Activated gamma-delta T cell (primary cell): ENCODE measurements around the gene SESTD1.

Experiments
- DNase-seq: peaks from one replicate; lab custom pipeline; 2025; lab: John Stamatoyannopoulos, UW
- total RNA-seq, 2 donors: gene quantifications; one replicate each; lab custom pipeline; 2026; lab: John Stamatoyannopoulos, UW

SESTD1 gene, protein sequence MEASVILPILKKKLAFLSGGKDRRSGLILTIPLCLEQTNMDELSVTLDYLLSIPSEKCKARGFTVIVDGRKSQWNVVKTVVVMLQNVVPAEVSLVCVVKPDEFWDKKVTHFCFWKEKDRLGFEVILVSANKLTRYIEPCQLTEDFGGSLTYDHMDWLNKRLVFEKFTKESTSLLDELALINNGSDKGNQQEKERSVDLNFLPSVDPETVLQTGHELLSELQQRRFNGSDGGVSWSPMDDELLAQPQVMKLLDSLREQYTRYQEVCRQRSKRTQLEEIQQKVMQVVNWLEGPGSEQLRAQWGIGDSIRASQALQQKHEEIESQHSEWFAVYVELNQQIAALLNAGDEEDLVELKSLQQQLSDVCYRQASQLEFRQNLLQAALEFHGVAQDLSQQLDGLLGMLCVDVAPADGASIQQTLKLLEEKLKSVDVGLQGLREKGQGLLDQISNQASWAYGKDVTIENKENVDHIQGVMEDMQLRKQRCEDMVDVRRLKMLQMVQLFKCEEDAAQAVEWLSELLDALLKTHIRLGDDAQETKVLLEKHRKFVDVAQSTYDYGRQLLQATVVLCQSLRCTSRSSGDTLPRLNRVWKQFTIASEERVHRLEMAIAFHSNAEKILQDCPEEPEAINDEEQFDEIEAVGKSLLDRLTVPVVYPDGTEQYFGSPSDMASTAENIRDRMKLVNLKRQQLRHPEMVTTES
- total RNA-seq: 19.3 to 20.0 reads per million in 2 donors

DNA sequence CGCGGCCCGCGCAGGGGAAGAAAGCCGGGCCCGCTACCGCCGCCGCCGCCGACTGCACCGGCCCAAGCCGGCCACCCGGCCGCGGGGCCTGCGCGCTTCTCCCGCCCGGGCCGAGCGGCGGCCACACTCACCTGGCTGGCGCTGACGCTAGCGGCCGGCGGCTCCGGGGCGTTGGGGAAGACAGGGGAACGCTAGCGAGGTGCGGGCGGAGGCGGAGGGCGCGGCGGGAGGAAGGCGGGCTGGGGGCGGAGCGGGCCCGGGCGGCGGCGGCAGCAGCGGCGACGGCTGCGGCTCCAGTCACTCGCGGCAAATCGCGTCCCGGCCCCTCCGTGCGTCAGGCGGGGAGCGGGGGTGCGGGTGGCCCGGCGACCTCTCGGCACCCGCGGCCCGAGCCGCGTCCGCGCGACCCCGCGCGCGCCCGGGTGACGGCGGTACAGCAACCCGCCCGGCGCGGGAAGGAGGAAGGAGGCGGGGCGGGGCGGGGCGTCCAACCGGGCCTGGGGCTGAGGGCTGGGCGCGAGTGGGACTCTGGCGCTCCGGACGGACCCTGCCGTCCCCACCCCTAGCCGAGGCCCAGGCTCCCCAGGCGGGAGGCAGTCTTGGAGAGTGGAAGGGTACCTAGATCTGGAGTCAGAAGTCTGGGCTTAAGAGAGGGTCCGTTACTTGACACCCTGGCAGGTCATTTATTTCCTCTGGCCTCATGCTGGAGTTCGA is at the start of gene SESTD1:
Gene SESTD1, minus strand, starts transcription at position 465 of the 714 bp plus-strand sequence. CDS start 72,991 bp downstream, outside the sequence.
- peak; percentile 21 for DNase-seq

DNA sequence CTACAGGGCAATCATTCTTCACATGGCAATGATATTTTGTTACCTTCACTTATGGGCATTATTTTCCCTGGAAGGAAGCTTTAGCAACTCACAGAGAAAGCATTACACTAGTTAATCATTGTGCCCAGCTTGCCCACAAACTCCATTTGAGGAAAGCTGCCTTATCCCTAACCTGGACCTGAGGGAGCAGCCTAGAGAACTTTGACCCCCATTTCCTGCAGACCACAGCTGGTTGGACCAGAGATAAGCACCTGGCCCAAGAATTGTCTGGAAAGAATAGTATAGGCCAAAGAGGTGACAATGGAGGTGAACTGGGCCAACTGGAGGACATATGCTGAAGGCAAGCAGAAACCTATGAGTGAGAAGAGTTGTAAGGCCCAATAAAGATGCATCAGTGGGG is 48.4 kb upstream of the SESTD1 start:
- no peak for DNase-seq

DNA sequence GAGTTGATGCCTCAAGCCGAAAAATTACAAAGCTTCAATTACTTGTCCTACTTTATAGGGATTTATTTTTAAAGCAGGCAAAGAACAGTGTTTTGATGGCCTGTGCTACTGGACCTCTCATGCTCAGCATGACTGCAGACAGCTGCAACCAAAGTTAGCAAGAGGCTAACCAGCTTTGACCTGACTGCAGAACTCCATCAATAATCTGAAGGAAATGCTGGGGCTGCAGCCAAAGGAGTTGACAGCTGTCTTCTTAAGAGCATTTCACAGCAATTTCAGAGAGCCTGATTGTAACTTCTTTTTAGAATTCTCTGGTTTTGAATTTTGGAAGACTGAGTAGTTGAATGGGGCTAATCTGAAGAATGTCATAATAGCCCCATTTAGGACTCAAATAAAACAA is 46.5 kb upstream of the SESTD1 start:
- no peak for DNase-seq

DNA sequence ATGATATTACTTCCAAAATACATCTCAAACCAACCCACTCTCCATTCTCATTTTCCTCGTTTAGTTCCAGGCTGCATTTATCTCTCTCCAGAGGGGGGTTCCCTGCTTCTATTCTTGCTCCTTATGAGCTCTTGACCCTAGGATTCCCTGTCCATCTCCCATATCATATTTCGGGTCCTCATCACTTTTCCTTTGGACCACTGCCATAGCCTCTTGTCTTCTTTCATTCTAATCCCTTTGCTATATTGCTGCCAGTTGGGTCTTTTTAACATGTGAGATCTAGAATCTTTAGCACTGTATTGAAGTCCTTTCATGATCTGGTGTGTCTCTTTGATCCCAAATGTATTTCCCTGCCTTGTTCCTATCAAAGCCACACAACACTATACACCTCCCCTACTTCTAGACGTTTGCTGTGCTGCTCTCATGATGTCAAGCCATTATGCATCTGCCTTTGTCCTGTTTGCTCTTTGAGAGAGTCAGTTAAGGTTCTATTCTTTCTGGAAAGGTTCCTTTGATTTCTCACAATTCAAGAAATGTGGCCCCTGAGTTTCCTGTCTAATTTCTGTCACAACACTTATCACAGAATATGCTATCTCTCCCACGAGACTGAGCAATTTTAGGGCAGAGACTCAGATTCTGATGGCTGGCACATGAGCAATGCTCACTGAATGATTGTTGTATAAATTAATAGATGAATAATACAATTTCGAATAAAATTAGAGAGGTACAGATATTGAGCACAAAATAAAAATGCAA is 43.2 kb upstream of the SESTD1 start:
- DNase-seq: no peak

DNA sequence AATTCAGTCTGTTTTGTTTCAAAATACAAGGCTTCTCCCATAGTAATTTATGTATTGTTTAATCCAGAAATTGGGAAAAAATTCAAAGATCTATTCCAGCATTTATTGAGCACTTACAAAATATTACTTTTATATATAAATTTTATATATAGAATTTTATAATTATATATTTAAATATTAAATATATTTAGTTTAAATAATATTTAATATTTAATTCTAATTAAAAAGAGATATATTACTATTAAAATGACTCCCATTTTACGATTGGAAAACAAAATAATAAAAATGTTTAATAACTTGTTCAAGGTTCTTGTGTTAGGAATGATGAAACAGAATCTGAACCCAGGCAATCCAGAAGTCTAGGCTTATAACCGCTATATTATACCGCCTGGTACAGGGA is 40.5 kb upstream of the SESTD1 start:
- DNase-seq: no peak

DNA sequence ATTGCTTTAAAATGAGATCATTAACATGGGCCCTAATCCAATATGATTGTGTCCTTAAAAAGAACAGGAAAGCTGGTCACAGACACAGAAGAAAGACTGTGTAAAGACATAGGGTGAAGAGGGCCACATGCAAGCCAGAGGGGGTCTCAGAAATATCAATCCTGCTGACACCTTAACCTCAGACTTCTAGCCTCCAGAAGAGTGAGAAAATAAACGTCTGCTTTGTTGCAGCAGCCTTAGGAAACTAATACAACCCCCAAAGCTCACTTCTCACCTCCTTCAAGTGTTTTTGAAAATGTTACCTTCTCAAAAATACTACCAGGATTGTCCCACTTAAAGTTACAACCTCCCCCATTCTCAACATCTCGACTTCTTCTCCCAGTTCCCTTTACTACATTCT is 39.8 kb upstream of the SESTD1 start:
- no peak for DNase-seq

DNA sequence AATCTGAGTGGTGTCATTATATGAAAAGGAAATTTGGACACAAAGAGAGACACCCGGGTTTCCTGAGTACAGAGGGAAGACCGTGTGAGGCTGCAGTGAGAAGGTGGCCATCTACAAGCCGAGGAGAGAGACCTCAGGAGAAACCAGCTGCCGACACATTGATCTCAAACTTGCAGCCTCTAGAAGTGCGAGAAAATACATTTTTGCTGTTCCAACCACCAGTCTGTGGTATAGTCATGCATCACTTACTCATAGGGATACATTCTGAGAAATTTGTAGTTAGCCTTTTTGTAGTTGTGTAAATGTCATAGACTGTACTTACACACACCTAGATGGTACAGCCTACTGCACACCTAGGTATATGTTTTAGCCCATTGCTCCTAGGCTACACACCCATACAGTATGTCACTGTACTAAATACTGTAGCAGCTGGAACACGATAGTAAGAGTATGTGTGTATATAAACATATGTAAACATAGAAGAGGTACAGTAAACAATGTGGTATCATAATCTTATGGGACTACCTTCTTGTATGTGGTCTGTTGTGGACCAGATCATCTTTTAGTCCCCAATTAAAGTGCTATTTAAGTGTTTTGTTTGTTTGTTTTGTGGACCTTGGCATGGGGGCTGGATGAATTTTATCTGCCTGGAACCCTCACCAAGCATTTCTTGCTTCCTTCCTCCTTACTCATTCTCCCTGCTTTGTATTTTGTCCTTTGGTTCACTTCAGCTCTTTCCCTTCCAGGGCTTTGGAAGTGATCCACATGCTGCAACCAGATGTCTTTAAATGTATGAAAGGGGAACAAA is 38.3 kb upstream of the SESTD1 start:
- DNase-seq: no peak

DNA sequence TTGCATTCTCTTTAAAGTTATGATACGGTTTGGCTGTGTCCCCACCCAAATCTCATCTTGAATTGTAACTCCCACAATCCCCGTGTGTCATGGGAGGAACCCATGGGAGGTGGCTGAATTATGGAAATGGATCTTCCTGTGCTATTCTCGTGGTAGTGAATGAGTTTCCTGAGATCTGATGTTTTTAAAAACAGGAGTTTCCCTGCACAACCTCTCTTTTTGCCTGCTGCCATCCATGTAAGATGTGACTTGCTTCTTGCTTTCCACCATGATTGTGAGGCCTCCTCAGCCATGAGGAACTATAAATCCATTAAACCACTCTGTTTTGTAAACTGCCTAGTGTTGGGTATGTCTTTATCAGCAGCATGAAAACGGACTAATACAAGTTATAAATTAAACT is 37.5 kb upstream of the SESTD1 start:
- DNase-seq: no peak

DNA sequence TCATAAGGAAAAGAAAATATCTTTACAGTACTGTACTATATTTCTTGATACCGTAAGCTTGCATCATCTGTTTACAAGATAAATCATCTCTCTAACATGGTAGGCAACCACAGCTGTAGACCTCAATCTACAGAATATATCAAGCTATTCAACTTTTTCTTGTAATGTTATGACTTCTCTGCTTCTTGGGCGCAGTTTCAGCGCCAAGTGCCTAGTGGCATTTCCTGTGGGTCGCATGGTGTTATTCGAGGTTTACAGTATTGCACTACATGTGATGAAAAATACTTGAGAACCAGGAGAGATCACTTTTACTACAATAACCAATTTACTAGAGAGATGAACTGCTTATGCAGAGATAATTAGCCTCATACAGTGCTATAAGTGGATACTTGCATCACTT is 34.0 kb upstream of the SESTD1 start:
- no peak for DNase-seq

DNA sequence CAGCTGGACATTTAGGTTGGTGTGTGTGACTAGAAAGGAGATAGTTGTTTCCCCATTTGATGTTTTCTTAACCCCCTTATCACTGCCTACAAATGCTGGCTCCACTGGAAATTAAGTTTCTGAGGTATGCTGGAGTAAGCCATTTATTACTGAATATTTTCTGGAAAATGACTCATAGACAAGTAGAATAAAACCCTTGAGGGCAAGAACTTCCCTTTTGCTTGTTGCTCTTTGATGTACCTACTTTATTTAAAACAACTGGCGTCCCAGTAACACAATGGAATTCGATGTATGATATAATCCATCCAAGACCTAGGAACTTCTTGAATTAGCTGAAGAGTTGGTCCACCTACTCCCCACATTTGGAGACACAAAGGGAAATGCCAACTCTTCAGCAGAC is 33.3 kb upstream of the SESTD1 start:
- DNase-seq: no peak

DNA sequence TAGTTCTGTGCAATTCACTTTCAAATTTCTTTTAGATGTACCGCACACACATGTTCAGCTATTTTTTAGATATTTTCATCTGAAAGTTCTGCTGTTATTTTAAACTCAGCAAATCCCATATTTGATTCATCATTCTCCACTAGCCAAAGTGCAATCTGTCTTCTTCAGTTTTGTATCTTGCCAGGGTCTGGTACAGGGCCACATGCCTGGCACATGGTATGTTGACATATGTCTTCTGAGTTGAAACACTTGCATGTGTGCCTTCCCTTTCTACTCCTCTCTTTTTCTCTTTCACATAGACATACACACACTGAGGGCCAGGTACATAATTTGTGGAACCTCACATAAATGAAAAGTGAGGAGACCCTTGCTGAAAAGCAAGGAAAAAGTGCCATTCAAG is 25.7 kb upstream of the SESTD1 start:
- DNase-seq: no peak

DNA sequence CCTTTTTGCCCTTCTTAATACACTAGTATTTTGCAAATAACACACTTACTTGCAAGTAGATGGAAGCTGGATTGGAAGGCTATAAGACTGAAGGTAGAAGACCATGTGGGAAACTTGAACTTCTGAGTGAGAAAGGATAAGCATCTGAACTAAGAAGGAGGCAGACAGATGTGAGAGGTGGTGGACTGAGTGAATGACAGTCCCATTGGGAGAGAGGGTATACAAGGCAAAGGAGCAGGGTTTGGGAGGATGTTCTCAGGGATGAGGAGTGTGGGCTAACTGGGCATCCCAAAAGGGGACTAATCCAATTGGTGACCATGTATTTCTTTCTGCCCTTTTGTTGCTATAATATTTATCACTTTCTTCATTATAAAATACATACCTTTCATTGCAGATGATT is 20.4 kb upstream of the SESTD1 start:
- DNase-seq: no peak

DNA sequence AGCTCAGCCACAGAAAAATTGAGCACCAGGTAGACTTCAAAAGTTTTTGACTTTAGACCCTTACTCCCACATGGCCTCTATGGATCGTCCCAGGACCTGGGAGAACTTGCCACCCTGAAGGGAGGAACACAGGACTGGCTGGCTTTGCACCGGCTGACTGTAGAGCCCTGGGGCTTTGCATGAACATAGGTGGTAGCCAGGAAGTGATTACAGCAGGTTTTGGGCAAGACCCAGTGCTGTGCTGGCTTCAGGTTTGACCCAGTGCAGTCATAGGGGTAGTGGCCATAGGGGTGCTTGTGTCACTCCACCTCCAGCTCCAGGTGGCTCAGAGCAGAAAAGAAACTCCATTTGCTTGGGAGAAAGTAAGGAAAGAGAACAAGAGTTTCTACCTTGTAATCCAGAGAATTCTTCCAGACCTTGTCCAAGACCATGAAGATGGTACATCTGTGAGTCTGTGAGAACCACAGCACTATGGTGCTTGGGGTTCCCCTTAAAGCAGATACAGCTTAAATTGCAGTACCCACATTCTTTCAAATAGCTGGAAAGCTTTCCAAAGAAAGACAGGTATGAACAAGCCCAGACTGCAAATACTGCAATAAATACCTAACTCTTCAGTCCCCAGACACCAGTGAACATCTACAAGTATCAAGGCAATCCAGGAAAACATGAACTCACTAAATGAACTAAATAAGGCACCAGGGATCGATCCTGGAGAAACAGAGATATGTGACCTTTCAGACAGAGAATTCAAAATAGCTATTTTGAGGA is 13.0 kb upstream of the SESTD1 start:
- no peak for DNase-seq

DNA sequence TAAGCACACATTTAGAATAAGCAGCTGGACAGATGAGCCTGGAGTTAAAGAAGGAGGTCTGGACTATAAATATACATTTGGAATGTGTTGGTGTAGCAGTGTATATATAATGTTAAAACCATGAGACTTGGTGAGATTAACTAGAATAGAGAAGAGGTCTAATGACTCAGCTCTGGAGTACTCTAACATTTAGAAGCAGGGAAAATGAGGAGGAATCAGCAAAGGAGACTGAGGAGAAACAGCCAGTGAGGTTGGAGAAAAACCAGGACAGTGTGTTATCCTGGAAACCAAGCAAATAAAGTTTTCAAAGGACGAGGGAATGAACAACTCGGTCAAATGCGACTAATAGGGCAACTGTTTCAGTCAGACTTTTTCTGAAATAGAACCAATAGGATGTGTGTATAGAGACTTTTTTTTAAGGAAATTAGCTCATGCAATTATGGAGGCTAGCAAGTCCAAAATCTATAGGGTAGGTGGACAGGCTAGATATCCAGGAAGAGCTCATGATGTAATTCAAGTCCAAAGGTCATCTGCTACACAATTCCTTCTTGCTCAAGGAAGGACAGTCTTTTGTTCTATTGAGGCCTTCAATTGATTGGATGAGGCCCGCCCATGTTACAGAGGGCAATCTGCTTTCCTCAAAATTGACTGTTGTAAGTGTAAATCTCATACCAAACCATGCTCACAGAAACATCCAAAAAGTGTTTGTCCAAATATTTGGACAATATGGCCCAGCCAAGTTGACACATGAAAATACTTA is 10.8 kb upstream of the SESTD1 start:
- no peak for DNase-seq

DNA sequence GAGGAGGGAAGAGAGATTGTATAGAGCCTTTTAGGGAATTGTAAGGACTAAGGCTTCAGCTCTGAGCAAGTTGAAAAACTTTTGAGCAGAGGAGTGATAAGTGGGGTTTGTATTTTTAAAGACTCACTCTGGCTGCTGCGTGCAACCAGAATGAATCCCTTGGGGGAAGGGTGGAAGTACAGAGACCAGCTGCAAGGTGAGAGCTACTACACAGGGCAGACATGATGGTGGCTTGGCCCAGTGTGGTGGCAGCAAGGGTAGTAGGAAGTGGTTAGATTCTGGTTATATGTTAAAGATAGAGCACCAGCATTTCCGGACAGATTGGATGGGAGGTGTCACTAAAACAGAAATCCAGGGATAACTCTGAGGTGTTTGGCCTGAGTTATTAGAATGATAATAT is 10.1 kb upstream of the SESTD1 start:
- DNase-seq: no peak

DNA sequence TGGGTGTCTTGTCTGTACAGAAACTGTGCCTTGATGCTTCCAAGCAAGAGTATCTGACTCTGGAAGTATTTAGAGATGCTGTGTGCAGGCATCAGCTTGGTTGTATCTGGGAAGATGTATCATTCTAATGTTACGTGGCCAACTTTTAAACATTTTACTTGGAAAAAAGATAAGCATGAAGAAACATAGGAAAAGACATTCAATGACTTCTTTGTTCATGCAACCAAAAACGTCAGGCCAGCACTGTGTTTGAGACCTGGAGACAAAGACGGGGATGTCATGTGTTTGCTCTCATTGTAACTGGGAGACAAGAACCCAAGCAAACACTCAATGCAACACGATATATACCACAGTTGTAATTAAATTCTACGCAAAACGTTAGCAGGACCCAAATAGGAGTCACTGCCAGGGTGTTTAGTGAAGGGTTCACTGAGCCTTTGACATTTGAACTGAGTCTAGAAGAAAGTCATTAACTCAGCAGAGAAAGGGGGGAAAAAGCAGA is 8.9 kb upstream of the SESTD1 start:
- no peak for DNase-seq

DNA sequence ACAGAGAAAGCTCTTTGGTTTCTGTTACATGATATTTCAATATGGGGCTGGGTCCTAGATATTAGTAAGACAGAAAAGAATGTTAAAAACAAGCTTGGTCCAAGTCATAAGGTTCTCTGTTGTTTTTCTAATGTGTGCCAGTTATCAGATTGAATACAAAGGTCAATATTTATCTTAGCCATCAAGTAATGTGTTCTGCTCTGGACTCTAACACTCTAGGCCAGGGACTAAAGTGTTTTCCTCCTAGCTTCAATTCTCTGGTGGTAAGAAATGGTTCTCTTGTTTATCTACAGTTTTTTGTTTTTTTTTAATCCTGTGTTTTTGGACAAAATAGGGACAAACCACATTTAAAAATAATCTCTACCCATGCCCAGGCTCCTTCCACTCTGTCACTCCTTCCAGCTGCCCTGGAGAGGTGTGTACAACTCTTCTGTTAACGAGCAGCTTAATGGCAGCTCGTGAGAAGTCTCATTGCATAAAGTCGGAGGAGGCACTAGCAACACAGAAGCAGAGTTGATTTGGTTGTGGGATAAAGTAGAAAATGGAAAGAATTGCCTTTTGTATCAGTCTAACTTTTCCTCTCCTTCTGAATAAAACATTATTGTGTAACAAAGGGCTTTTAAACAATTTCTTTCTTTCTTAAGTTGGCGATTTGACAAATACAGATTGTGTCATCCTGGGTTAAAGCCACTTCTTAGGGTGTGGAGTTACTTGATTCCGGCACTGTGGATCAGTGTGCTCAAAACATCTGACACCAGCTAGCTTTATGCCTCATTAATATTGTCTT is 8.0 kb upstream of the SESTD1 start:
- DNase-seq: no peak

DNA sequence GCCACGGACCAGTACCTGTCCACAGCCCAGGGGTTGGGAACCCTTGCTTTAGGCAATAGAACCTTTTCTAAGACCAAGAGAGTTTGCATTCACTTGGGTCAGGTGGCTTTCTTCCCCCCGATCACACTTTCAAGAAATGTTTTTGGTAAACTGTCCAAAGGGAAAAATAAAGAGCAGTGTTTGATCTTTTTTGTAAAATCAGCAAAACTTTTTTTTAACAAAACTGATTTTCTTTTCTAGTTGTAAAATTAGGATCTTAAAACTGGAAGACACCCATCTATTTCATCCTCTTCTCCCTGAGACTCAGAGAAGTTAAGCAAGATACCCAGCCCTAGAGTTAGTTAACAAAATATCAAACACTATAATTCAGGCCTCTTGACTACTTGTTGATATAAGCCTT is 6.1 kb upstream of the SESTD1 start:
- no peak for DNase-seq
